ENCODE data around the gene DNPEP. TPM values are rescaled to one million over a fixed set of nuclear protein-coding genes. Genes with fewer than 3 reads are reported as not detected.
A peak's percentile ranks its signal among the peaks of the same experiment; 100 is the strongest.

Gene DNPEP
- total RNA-seq, result 10 to 100 TPM; 37.8 to 76.9 (median 59.2) TPM

- Histone ChIP-seq H3K36me3 (peaks cover 0 to 40% of the 10 kb centered on the region in 2 donors), H3K4me1 (peaks cover 0 to 37% (median 19%) of the 10 kb centered on the region in 3 donors), H3K27me3 (no peaks in the 10 kb centered on the region), H3K27ac (peak within 1 kb of the TSS; percentile 80 to 95 (median 94)), H3K9me3 (no peaks in the 10 kb centered on the region), H3K4me3 (peak within 1 kb of the TSS; percentile 50 to 83)
- TF ChIP-seq POLR2AphosphoS5 (IDR thresholded peaks at IDR 0.05), result peak; percentile 25
- no peak for TF ChIP-seq EP300 (IDR thresholded peaks at IDR 0.05)
- peak; percentile 35 to 43 for TF ChIP-seq POLR2A (IDR thresholded peaks at IDR 0.05)
- peak in 1 of 4 experiments; percentile 17 for TF ChIP-seq CTCF (IDR thresholded peaks at IDR 0.05)
- peak; percentile 75 for ATAC-seq
- 0% methylated on average over 1 to 4 of the region's 76 CpGs for WGBS, 2 donors (ENCODE audit: low coverage in 1 of 2)
Measured at GRCh38 chr2:219387306-219388120, at the start of gene DNPEP. Gene DNPEP (minus strand): TSS chr2:219387912. CDS start chr2:219387794, 118 bp downstream.

- H3K4me1 ChIP-seq, result peaks cover 7 to 89% (median 28%) of the 10 kb centered on the region in 3 donors
- TF ChIP-seq EP300 (IDR thresholded peaks at IDR 0.05), result no peak
- TF ChIP-seq POLR2AphosphoS5 (IDR thresholded peaks at IDR 0.05), result peak; percentile 74
- TF ChIP-seq POLR2A (IDR thresholded peaks at IDR 0.05), result peak in 1 of 2 donors; percentile 14
- no peak for TF ChIP-seq CTCF (IDR thresholded peaks at IDR 0.05)
- H3K36me3 ChIP-seq, result no peaks in the 10 kb centered on the region
- peak overlapping the region; percentile 93 to 99 (median 98) for H3K27ac ChIP-seq
- ATAC-seq, result no peak
- peaks cover 27% of the 10 kb centered on the region for H3K27me3 ChIP-seq
- H3K9me3 ChIP-seq, result no peaks in the 10 kb centered on the region
- no peak overlapping the region for H3K4me3 ChIP-seq
- 50% methylated on average over 2 of the region's 3 CpGs; no CpG with 5 or more reads in 1 of the 2 donors for WGBS, 2 donors (ENCODE audit: low coverage in 1 of 2)
Measured at GRCh38 chr2:219437141-219437540, 49.4 kb upstream of the DNPEP start.

GRCh38 chr2:219436491-219436890 is 48.8 kb upstream of the DNPEP start:
- H3K27me3 ChIP-seq, result peaks cover 21% of the 10 kb centered on the region
- H3K4me1 ChIP-seq, result peaks cover 7 to 87% (median 28%) of the 10 kb centered on the region in 3 donors
- peak overlapping the region in 1 of 2 donors; percentile 58 for H3K4me3 ChIP-seq
- ATAC-seq, result no peak
- no peaks in the 10 kb centered on the region for H3K36me3 ChIP-seq
- H3K27ac ChIP-seq, result peak overlapping the region; percentile 93 to 99 (median 98)
- H3K9me3 ChIP-seq, result no peaks in the 10 kb centered on the region
- WGBS, 2 donors (ENCODE audit: low coverage in 1 of 2), result 60% methylated on average over 1 of the region's 5 CpGs; no CpG with 5 or more reads in 1 of the 2 donors
- no peak for TF ChIP-seq POLR2A (IDR thresholded peaks at IDR 0.05)
- TF ChIP-seq CTCF (IDR thresholded peaks at IDR 0.05), result no peak
- TF ChIP-seq EP300 (IDR thresholded peaks at IDR 0.05), result no peak
- no peak for TF ChIP-seq POLR2AphosphoS5 (IDR thresholded peaks at IDR 0.05)

GRCh38 chr2:219435701-219436100 is 48.0 kb upstream of the DNPEP start:
- H3K4me3 ChIP-seq, result peak overlapping the region; percentile 38 to 58
- H3K27ac ChIP-seq, result peak overlapping the region; percentile 93 to 99 (median 98)

More at GRCh38 chr2:219435701-219436100, 48.0 kb upstream of the DNPEP start:
- ATAC-seq, result no peak
- WGBS, 2 donors (ENCODE audit: low coverage in 1 of 2), result 100% methylated on average over 1 of the region's 6 CpGs; no CpG with 5 or more reads in 1 of the 2 donors
- Histone ChIP-seq H3K4me1 (peaks cover 7 to 87% (median 28%) of the 10 kb centered on the region in 3 donors), H3K36me3 (no peaks in the 10 kb centered on the region), H3K9me3 (no peaks in the 10 kb centered on the region), H3K27me3 (peaks cover 16% of the 10 kb centered on the region)
- TF ChIP-seq EP300 (IDR thresholded peaks at IDR 0.05) (no peak), CTCF (IDR thresholded peaks at IDR 0.05) (no peak), POLR2AphosphoS5 (IDR thresholded peaks at IDR 0.05) (no peak), POLR2A (IDR thresholded peaks at IDR 0.05) (no peak)
